NT2/D1 (cell line): ENCODE measurements around the gene STAG1.
"Not testable (repeated sequence)": the region's sequence is repeated elsewhere in the genome, so short reads cannot be mapped to it uniquely, and the experiment has no call there.

Source experiments
- DNase-seq: peaks from one replicate; pipeline ENCODE4 v3.0.0-alpha.2; 2011; ENCODE audit warnings: low read depth, low spot score
- H3K27me3 ChIP-seq: 2 replicates; pipeline ENCODE4 v1.6.0; 2011; ENCODE audit warnings: mild to moderate bottlenecking; ENCODE audit not compliant: insufficient read length, insufficient read depth
- H3K36me3 ChIP-seq: 2 replicates; pipeline ENCODE4 v1.6.1; 2011; ENCODE audit warnings: mild to moderate bottlenecking, low read length, mixed read lengths; ENCODE audit not compliant: insufficient read depth, insufficient read length
- H3K4me1 ChIP-seq: 2 replicates; pipeline ENCODE4 v1.5.1; 2011; ENCODE audit not compliant: insufficient read depth, insufficient read length
- H3K4me3 ChIP-seq: 2 replicates; pipeline ENCODE4 v1.5.1; 2011; ENCODE audit warnings: low read depth; ENCODE audit not compliant: insufficient read length
- H3K9ac ChIP-seq: 2 replicates; pipeline ENCODE4 v1.6.0; 2011; ENCODE audit warnings: low read depth; ENCODE audit not compliant: insufficient read length
- H3K9me3 ChIP-seq: 2 replicates; pipeline ENCODE4 v1.5.1; 2011; ENCODE audit warnings: mild to moderate bottlenecking, low read length; ENCODE audit not compliant: insufficient read depth
- SUZ12 ChIP-seq: IDR thresholded peaks from 2 replicates; pipeline ENCODE4 v1.6.1; 2011; ENCODE audit not compliant: insufficient read length, insufficient read depth; ENCODE audit errors: extremely low read depth
- YY1 ChIP-seq: IDR thresholded peaks from 2 replicates; pipeline ENCODE4 v1.6.1; 2011; ENCODE audit not compliant: insufficient read length, insufficient read depth
- ZNF274 ChIP-seq: IDR thresholded peaks from 2 replicates; pipeline ENCODE4 v1.6.1; 2011; ENCODE audit warnings: mild to moderate bottlenecking, low read depth, low read length

Gene STAG1

DNA sequence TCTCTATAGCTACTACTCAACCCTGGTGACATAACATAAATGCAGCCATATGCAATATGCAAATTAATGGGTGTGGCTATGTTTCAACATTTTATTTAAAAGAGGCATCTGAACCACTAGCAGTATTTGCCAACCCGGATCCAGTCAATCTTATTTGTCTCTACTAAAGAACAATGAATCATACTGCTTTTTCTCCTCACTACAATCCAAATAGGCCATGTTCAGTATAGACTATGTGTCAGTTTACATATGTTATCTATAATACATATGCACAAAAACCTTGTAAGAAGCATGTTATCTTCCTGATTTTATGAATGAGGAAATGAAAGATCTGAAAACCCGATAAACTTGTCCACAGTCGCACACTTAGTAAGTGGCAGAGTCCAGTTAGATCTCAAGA lies 125.7 kb downstream of the STAG1 start:
- no peaks in the 10 kb centered on the region for H3K9me3 ChIP-seq
- no peaks in the 10 kb centered on the region for H3K27me3 ChIP-seq
- DNase-seq = no peak
- no peak for TF ChIP-seq SUZ12
- H3K36me3 ChIP-seq = peaks cover 5% of the 10 kb centered on the region
- no peaks in the 10 kb centered on the region for H3K4me1 ChIP-seq
- H3K4me3 ChIP-seq = no peak overlapping the region
- H3K9ac ChIP-seq = no peak overlapping the region

DNA sequence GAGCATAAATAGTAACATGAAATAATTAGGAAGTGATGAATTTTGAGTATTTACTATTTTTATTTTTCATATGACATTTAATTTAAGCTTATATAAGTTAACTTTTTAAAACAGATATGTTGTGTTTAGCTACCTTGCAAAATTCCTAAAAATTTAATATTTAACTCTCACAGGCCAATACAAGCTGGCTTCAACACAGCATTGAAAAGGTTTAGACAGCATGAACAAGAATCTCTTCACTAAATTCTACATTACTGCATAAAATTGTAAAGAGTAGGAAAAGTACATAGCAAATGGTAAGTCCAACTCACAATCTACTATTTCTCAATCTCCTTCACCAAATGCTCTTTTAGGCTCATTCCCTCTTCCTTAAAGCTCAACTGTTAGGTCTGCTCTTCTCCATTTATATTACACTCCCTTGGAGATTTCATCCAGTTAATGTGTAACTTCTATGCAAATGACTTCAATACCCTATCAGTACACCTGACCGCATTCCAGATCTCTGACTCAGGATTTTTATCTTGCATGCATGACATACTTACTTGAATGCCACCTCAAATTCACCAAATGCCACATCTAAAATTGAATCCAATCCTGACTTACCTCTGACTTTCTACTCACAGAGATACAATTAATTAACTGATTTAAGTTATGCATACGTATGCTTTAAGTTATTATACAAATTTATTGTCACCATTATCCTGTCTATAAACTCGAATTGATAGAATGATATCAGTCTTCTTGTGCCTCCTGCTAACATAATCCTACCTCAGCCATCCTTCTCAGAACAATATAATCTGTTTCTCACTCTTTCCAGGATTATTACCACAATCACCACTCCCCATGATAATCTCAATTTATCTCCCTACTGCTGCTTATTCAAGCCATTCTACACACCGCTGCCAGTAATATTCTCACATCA lies 127.0 kb downstream of the STAG1 start:
- Histone ChIP-seq H3K36me3 (peaks cover 5% of the 10 kb centered on the region), H3K4me1 (no peaks in the 10 kb centered on the region), H3K9me3 (no peaks in the 10 kb centered on the region), H3K9ac (no peak overlapping the region), H3K4me3 (no peak overlapping the region), H3K27me3 (no peaks in the 10 kb centered on the region)
- peak; percentile 5 for DNase-seq
- TF ChIP-seq YY1 (no peak), ZNF274 (no peak), SUZ12 (no peak)

DNA sequence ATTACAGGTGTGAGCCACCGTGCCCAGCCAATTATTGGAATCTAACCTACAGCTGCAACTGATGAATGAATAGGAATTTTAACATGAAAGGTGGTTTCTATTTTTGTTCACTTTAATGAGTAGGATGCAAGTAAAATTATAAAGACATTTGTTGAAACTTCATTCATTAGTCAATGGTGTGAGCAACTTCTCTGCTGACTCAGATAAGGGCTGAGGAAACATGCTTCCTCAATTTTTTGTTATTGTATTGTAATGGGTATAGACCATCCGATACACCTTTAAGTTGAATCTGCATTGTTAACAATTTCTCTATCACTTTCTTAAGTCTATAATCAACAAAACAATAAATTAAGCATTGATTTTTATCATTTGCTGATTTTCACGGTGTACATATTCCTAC lies 127.8 kb downstream of the STAG1 start:
- no peak overlapping the region for H3K4me3 ChIP-seq
- H3K9ac ChIP-seq = no peak overlapping the region
- no peaks in the 10 kb centered on the region for H3K9me3 ChIP-seq
- no peaks in the 10 kb centered on the region for H3K4me1 ChIP-seq
- DNase-seq = no peak
- no peaks in the 10 kb centered on the region for H3K27me3 ChIP-seq
- peaks cover 8% of the 10 kb centered on the region for H3K36me3 ChIP-seq
- TF ChIP-seq ZNF274 (no peak), SUZ12 (no peak), YY1 (no peak)

DNA sequence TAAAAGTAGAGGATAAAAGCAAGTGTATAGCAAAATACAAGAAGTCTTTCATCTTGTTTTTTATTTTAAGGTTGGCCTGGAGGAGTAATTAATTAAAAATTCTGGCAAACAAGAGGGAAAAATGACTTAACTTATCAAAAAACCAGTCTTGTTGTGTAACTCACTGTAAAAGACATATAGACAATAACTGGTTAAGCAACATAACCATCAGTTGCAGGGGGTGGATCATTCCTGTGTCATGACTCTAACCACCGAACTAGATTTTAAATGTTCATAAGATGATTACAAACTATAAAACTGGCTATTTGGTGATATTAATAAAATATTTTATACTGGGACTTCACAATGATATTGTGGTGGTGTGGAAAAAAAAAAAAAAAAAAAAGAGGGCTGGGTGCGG lies 130.6 kb downstream of the STAG1 start:
- no peaks in the 10 kb centered on the region for H3K4me1 ChIP-seq
- DNase-seq = no peak
- no peak overlapping the region for H3K9ac ChIP-seq
- TF ChIP-seq SUZ12 (no peak), ZNF274 (no peak), YY1 (no peak)
- no peaks in the 10 kb centered on the region for H3K9me3 ChIP-seq
- H3K4me3 ChIP-seq = no peak overlapping the region
- H3K27me3 ChIP-seq = no peaks in the 10 kb centered on the region
- peaks cover 3% of the 10 kb centered on the region for H3K36me3 ChIP-seq

DNA sequence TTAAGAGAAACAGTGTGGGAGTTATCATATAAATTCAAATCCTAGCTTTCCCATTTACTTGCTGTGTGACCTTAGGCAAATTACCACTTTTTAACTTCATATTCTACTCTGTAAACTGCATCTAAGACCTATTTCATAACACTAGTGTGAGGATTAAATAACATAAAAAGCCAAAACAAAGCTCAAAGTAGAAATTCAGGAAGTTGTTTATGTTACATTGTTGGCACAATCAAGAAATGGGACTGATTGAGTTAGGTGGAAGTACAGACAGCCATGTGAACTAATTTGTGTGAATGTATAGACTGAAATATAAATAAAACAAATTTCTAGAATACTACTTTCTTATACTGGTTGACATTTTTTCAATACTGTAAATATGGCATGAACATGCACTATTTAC lies 131.7 kb downstream of the STAG1 start:
- H3K36me3 ChIP-seq = peaks cover 3% of the 10 kb centered on the region
- H3K9ac ChIP-seq = no peak overlapping the region
- TF ChIP-seq SUZ12 = no peak
- TF ChIP-seq ZNF274 = no peak
- no peak for TF ChIP-seq YY1
- H3K4me1 ChIP-seq = no peaks in the 10 kb centered on the region
- DNase-seq = no peak
- no peaks in the 10 kb centered on the region for H3K27me3 ChIP-seq
- no peak overlapping the region for H3K4me3 ChIP-seq
- H3K9me3 ChIP-seq = no peaks in the 10 kb centered on the region

DNA sequence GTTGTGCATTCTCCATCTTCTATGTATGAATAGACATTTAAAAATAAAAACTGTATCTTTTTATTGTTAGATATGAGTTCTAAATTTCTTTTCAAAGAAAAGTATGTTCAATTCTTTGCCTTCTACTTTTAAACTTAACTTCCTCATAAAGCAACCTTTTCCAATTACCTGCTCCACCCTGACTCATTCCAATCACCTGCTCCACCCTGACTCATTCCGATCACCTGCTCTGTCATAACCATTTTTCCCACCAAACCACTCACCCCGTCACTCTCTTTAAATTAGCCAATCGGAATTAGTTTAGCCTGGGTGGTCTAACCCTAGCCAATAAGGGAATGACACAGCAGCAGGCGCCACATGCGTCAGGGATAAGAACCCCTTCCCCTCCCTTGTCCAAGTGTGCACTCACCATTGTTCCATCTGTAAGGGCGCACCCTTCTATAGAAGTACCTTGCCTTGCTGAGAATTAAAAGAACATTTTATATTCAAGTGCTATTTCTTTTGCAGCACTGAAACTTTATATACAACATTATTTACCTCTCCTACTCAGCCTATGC lies 134.1 kb downstream of the STAG1 start:
- DNase-seq, H3K4me1 ChIP-seq, H3K36me3 ChIP-seq, H3K27me3 ChIP-seq, H3K4me3 ChIP-seq, H3K9ac ChIP-seq, H3K9me3 ChIP-seq: not testable (repeated sequence)

DNA sequence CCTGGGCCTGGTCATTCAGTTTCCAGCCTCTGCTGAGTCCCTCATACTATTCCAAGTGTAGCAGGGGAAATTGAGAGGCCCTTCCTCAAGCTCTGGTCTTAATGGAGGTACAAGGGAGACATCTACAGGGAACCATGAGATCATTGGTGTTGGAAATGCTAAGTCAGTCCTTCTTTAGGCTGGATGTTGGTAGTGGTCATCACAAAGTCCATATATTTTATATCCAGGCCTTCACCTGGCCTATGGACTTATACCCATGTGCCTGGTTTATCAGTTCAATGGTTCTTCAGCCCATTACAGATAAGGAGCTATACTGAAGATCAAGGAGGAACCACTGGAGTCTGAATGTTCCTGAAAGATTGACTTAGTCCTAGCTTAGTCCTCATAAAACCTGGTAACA lies 135.0 kb downstream of the STAG1 start:
- Histone ChIP-seq H3K4me1 (no peaks in the 10 kb centered on the region), H3K9ac (no peak overlapping the region), H3K27me3 (no peaks in the 10 kb centered on the region), H3K9me3 (no peaks in the 10 kb centered on the region), H3K4me3 (no peak overlapping the region), H3K36me3 (peaks cover 3% of the 10 kb centered on the region)
- DNase-seq = no peak
- TF ChIP-seq YY1 (no peak), ZNF274 (no peak), SUZ12 (no peak)

DNA sequence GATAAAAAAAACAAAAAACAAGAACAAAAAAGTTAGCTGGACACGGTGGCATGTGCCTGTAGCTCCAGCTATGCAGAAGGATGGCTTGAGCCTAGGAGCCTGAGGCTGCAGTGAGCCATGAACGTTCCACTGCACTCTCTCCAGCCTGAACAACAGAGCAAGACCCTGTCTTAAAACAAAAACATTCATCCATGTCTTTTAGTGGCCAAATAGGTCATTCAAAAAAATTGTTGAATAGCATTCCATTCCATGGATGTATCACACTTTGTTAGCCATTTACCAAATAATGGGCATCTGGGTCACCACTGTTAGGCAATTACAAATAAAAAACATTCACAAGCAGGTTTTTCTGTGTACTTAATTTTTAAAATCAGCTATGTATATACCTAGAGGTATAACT lies 139.7 kb downstream of the STAG1 start:
- TF ChIP-seq ZNF274 (no peak), YY1 (no peak), SUZ12 (no peak)
- DNase-seq = no peak
- Histone ChIP-seq H3K9me3 (no peaks in the 10 kb centered on the region), H3K4me3 (no peak overlapping the region), H3K4me1 (no peaks in the 10 kb centered on the region), H3K9ac (no peak overlapping the region), H3K27me3 (no peaks in the 10 kb centered on the region), H3K36me3 (no peaks in the 10 kb centered on the region)
